Fibroblast of peridontal ligament (primary cell): ENCODE results near the gene PMF1.
"Not testable (repeated sequence)": the region's sequence is repeated elsewhere in the genome, so short reads cannot be mapped to it uniquely, and the experiment has no call there.

Experiments
- DNase-seq: peaks from one replicate; pipeline ENCODE4 v3.0.0-alpha.2; 2010; ENCODE audit errors: extremely low read depth

The PMF1 gene

DNA sequence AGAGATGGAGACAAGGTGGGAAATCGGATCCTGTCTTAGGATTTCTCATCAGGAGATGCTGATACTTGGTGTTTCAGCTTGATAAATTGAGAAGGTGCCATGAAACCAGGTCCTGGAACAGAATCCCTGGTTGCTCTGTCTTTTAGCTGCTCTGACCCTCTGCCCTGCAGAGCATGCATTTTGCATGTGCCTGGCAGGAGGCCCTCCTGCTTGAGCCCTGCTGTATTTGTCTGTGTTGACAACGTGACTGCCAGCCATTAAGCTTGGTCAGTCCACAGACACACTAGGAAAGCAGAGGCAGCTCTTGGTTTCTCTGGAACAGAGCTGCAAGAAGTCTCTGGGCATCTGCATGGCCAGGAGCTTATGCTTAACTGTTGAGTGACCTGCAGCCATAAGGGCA, 16.4 kb upstream of the PMF1 start:
- no peak for DNase-seq

DNA sequence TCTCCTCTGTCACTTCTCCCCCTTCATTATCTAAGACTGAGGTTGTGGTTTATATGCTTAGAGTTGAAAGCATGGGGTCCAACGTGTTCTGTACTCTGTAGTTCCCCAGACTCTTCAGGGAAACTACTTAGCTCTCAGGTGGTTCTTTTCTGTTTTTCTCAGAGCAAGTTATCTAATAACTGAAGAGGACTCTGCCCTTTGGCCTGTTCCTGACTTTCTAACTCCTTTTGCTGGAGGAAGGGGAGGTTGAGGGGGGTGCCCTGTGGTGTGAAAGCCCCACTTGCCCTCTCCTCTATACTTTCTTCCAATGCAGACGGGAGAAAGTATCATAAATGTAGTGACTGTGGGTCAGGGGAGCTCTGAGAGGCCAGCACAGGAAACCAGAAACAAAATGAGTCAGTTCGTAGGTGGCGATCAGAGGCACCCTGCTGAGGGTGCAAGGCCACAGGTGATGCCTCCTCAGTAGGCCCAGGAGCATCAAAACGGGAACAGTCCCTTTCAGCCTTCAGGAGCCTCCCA, 13.9 kb upstream of the PMF1 start:
- no peak for DNase-seq

DNA sequence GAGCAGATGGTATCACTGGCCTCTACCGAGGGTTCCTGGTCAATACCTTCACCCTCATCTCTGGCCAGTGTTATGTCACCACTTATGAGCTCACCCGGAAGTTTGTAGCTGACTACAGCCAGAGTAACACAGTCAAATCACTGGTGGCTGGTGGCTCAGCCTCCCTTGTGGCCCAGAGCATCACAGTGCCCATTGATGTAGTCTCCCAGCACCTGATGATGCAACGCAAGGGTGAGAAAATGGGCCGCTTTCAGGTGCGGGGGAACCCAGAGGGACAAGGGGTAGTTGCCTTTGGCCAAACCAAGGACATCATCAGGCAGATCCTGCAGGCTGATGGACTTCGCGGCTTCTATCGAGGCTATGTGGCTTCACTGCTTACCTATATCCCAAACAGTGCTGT, 12.8 kb upstream of the PMF1 start:
- no peak for DNase-seq

DNA sequence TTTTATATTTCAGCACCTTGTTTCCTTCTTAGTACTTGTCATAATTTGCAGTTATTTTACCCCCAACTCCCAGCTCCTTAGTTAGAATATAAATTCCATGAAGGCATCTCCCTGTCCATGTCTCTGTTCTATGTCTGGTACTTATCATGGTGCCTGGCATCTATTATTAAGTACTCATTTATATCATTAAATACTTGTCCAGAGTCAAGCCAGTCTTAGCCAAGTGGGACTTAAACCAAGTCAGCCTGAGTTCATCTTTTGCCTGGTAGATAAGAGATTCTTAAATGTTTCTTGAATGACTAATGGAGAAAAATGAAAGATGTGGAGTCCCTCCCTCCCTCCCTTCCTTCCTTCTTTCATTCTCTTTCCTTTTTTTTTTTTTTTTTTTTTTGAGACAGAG, 9.5 kb upstream of the PMF1 start:
- DNase-seq: peak; percentile 24

DNA sequence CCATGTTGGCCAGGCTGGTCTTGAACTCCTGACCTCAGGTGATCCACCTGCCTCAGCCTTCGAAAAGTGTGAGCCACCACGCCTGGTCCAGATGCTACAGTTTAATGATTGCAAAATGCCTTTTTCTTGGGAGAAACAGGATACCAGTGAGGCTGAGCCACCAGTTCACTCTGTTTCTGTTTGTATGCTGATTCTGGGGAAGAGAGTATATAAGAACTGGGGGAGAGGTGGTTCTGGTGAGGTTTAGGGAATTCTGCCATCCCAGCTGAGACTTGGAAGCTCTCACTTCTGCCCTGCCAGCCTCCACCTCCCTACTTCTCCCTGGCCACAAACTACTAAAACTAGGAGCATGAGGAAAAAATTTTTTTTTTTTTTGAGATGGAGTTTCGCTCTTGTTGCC, 8.1 kb upstream of the PMF1 start:
- DNase-seq: peak; percentile 58

DNA sequence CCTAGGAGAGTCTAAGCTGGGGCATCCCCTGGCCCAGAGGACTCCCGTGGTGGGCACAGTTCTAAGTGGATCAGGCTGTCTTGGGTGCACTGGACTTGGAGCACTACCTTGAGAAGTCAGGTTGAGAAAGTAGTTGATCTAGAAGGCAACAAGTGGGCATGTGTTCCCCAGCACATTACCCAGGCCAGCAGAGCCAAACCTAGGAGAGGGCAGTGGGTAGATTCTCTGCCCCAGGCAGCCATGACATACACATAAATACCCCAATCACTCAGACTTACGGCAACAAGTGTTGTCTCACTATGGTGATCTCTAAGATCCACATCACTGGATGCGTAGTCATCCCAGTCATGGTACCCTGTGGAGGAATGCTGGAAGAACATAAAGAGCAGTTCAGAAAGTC, 1.6 kb upstream of the PMF1 start:
- no peak for DNase-seq

DNA sequence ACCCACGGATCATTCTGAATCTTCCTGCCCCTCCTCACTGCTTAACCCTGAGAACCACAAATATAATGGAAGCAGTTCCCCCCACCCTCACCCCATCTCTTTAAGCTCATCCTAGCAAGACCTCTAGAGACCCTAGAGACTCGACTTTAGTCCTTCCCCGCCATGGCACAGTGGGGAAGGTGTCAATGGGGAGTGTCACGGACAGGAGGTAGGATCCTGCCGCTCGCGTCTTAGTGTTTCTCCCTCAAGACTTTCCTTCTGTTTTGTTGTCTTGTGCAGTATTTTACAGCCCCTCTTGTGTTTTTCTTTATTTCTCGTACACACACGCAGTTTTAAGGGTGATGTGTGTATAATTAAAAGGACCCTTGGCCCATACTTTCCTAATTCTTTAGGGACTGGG, 677 bp upstream of the PMF1 start:
- no peak for DNase-seq

DNA sequence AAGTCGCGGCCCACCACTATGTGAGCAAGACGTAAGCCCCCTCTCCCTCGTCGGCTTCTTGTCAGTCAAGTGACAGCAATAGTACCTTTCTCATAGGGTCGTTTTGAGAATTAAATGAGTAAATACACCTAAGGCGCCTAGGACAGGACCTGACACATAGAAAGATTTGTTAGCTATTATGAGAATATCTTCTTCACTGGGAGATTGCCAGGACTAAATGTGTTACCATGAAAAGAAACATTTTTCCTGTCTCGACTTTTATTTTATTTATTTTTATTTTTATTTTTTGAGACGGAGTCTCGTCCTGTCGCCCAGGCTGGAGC, 798 bp downstream of the PMF1 start:
- DNase-seq: no peak

DNA sequence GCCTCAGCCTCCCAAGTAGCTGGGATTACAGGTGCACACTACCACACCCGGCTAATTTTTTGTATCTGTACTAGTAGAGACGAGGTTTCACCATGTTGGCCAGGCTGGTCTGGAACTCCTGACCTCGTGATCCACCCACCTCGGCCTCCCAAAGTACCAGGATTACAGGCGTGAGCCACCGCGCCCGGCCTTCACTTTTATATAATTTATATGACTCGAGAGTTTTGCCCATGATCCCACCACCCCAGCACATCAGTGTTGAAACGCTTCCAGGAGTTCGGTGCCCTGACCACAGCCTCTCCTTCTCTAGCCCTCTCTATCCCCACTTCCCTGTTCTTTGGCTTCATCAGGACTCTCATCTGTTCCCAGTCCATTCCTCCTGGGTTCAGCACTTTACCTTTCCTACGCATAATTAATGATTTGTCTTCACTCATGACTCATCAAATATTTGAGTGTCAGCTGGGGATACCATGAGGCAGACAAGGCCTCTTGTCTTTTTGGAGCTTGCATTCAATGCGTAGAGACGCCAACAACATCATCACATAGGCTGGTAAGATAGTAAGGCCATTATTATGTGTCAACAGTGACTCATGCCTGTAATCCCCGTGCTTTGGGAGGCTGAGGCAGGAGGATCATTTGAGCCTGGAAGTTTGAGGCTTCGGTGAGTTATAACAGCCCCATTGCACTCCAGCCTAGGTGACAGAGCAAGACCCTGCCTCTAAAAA, 1.4 kb downstream of the PMF1 start:
- DNase-seq: peak; percentile 5

DNA sequence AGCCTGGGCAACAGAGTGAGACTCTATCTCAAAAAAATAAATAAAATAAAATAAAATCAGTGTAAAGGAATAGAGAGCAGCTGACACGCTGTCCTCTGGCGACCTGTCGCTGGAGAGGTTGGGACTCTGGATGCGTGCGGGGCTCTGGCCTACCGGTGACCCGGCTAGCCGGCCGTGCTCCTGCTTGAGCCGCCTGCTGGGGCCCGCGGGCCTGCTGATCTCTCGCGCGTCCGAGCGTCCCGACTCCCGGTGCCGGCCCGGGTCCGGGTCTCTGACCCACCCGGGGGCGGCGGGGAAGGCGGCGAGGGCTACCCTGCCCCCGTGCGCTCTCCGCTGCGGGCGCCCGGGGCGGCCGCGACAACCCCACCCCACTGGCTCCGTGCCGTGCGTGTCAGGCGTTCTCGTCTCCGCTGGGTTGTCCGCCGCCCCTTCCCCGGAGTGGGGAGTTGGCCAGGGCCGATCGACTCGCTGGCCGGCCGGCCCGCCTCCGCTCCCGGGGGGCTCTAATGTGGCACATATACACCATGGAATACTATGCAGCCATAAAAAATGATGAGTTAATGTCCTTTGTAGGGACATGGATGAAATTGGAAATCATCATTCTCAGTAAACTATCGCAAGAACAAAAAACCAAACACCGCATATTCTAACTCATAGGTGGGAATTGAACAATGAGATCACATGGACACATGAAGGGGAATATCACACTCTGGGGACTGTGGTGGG, 3.7 kb downstream of the PMF1 start:
- not testable (repeated sequence) for DNase-seq

DNA sequence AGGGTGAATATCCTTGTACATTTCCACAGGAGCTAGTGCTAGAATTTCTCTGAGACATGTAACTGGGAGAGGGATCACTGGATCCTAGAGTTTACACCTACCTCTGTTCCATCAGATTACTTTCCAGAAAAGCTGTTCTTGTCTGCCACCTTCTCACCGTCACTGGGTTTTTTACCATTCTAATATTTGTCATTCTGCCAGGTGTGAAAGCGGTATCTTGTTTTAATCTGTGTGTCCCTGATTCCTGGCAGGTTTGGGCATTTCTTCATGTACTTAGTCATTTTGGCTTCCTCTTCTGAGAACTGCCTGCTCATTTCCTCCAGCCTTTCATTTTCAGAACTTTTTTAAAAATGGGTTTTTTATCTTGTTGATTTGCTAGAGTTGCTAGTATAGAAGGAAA, 5.1 kb downstream of the PMF1 start:
- peak; percentile 20 for DNase-seq

DNA sequence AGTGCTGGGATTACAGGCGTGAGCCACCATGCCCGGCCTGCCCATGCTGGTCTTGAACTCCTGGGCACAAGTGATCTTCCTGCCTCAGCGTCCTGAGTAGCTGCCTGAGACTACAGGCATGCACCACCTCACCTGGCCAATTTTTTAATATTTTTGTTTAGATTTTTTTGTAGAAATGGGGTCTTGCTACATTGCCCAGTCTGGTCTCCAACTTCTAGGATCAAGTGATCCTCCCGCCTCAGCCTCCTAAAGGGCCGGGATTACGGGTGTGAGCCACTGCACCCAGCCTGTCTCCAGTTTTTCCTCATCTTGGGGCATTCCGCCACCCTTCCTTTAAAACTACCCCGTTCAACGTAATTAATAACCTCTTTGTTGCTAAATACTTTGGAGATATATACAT, 7.4 kb downstream of the PMF1 start:
- DNase-seq: no peak

DNA sequence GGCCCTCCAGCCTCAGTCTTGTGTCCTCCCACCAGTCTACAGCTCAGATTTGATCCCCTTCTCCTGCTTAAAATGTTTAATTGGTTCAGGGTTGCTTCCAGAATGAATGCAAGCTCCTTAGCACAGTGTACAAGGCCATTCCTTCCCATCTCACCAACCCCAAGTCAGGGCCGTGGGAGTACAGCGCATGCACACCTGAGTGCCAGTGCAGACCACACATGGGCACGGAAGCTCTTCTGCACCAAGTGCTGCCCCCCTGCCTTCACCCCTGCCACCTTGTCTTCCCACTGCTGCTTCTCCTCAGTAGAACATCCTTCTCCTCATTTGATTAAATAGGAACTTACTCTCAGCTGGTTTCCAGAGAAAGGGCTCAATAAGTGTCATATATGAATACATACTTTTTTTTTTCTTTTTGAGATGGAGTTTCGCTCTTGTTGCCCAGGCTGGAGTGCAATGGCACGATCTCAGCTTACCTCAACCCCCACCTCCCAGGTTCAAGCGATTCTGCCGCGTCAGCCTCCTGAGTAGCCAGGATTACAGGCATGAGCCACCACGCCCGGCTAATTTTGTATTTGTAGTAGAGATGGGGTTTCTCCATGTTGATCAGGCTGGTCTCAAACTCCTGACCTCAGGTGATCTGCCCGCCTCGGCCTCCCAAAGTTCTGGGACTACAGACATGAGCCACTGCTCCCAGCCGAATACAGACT, 9.3 kb downstream of the PMF1 start:
- DNase-seq: no peak

DNA sequence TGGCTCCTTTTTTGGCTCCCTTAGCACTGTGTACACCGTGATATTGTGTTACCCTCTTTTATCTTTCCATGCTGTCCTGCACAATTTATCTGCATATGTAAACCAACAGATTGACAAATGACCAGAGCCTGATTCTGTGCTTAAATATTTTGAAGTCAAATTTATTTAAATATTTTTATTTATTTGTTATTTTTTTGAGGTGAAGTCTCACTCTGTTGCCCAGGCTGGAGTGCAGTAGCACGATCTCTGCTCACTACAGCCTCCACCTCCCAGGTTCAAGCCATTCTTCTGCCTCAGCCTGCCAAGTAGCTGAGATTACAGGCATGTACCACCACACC, 12.8 kb downstream of the PMF1 start:
- DNase-seq: no peak

DNA sequence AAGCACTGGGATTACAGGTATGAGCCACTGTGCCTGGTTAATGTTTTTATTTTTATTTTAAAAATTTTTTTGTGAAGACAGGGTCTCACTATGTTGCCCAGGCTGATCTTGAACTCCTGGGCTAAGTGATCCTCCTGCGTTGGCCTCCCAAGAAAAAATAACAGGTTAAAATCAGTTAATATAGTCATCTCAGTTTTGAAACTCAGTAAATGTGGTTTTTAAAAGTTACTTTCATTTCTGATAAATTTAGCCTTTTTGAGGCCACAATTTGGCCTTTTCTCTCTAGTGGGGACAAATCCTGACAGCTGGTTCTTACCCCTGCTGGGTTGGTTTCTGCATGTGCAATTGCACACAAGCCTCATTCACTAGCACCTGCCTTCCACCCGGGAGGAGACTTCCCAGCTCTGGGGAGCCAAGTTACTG, 13.3 kb downstream of the PMF1 start:
- DNase-seq: no peak

DNA sequence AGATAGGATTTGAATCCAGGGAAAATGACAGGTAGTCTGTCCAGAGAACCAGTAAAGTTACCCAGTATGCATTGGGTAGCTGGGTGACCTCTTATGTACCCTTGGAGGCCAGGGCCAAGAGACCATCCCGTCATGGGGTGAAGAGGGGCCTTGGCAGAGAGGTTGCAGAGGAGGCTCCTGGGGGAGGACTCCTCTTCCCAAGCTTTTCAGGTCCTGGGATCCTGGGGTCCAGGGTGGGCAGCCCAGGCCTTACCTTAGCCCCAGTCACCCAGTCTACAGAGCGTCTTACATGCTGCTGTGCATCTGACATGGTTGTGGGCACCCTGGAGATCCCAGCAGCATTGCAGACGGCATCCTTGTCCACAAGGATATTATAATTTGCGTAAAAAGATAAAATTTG, 14.0 kb downstream of the PMF1 start:
- DNase-seq: no peak

DNA sequence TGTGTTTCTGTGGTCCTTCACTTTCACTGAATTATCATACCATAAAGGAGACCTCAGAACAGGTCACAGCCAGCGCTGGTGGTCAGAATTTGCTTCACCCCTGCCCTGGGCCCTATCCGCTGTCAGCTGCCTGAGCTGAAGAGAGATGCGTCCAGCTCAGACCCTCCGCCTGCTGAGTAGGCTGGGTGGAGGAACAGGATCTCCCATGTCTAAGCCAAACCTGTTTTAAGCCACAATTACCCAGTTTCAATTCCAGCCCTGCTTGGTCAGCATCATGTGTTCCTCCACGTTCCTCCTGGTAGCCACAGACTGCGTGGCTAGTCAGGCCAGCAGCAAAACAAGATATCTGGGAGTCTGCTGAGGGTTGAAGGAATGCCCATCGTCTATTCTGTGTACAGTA, 15.7 kb downstream of the PMF1 start:
- no peak for DNase-seq

DNA sequence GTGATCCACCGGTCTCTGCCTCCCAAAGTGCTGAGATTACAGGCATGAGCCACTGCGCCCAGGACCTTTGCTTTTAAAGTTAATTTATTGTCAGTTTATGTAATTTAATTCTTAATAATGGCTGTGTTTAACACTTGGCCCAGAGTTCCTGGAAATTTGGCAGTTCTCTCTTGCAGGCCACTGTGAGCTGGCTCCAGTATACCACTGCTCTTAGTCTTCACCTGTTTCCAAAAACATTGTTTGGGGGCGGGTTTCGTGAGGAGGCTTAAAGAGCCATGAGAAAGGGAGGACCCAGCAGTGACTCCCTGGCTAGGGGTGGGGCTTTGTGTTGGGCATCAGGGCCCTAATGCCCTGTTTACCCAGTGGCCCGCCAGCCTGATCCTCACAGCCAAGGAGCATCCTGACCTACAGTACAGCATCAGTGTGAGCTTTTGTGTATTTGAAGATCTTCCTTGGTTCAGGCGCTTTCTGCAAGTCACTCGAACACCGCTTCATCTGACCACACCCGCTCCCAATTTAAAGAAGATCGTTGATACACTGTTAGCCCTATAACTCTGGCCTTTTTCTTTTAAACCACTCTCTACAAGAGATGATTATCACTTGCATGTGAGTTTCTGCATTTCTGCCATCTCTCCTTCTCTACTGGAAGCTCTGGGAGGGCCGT, 17.1 kb downstream of the PMF1 start:
- no peak for DNase-seq

DNA sequence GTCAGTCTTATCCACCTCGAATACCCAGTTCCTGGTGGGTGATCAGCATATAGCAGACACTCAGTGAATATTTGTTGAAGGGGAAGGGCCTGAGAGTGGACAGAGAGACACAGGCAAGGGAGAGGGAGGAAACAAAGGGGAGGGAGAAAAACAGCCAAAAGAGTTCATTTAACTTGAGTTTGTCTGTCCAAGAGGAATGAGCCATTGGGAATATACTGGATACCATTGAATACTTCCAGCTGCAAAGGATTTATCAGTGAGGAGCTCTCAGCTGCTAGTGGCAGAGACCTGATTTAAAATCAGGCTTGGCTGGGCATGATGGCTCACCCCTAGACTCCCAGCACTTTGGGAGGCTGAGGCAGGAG, 17.6 kb downstream of the PMF1 start:
- no peak for DNase-seq

DNA sequence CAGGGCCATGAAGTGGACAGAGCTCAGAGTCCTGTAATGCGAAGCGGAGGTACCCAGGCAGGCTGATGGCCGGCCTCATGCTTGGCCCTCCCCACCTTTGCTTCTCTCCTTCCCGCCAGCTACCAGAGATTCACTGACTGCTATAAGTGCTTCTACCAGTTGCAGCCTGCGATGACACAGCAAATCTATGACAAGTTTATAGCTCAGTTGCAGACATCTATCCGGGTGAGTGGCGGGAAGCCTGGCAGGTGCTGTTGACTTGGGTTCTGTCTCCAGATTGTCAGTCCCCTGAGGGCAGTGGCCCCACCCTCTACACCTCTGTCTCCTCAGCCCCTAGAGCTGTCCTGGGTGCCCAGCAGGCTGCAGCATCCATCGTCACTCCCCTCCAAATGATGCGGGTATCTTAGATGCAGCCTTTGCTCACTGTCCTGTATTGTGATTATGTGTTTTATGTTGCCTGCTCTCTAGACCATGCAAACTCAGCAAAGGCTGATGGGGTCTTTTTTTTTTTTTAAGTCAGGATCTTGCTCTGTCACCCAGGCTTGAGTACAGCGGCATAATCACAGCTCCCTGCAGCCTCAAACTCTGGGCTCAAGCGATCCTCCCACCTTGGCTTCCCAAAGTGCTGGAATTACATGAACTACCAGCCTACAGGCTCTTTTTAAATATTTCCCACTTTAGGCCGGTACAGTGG, 19.5 kb downstream of the PMF1 start:
- DNase-seq: no peak

DNA sequence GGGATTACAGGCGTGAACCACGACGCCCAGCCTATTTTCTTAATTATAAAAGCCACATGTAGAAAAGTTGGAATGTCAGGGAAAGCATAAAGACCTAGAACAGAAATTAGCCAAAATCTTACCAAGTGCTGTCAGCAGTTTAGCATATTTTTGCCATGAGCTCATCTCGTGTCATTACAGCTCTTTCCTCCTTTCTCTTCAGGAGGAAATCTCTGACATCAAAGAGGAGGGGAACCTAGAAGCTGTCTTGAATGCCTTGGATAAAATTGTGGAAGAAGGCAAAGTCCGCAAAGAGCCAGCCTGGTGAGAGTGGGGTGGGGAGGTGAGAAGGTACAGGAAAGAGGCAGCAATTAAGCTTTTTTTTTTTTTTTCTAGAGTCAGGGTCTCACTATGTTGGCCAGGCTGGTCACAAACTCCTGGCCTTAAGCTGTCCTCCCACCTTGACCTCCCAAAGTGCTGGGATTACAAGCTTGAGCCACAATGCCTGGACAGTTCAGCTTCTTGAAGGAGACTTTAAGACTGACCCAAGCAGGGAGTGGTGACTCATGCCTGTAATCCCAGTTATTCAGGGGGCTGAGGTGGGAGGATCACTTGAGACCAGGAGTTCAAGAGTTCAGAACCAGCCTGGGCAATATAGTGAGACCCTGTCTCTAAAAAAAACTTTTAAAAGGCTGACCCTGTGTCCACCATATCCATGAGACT, 20.8 kb downstream of the PMF1 start:
- peak; percentile 89 for DNase-seq
